ENCODE results near the gene NXPE3. TPM values are rescaled to one million over a fixed set of nuclear protein-coding genes. Genes with fewer than 3 reads are reported as not detected.

NXPE3 gene
- total RNA-seq, 1 donor from 2014 or later, result 12.7 TPM

- H3K27me3 Mint-ChIP-seq (ENCODE audit: low read depth), result no peaks in the 10 kb centered on the region
- no peak overlapping the region for H3K4me3 Mint-ChIP-seq
- H3K27ac Mint-ChIP-seq, result no peak overlapping the region
- TF ChIP-seq, protein P1, sequence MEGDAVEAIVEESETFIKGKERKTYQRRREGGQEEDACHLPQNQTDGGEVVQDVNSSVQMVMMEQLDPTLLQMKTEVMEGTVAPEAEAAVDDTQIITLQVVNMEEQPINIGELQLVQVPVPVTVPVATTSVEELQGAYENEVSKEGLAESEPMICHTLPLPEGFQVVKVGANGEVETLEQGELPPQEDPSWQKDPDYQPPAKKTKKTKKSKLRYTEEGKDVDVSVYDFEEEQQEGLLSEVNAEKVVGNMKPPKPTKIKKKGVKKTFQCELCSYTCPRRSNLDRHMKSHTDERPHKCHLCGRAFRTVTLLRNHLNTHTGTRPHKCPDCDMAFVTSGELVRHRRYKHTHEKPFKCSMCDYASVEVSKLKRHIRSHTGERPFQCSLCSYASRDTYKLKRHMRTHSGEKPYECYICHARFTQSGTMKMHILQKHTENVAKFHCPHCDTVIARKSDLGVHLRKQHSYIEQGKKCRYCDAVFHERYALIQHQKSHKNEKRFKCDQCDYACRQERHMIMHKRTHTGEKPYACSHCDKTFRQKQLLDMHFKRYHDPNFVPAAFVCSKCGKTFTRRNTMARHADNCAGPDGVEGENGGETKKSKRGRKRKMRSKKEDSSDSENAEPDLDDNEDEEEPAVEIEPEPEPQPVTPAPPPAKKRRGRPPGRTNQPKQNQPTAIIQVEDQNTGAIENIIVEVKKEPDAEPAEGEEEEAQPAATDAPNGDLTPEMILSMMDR (IDR thresholded peaks at IDR 0.05; ENCODE audit: unreplicated experiment), result no peak
- no peak for DNase-seq (ENCODE audit: low spot score in 2 of 2, unreplicated experiment in 2 of 2)
- H3K4me1 Mint-ChIP-seq, result peaks cover 22% of the 10 kb centered on the region
- peaks cover 4% of the 10 kb centered on the region for H3K9me3 Mint-ChIP-seq
- peaks cover 11% of the 10 kb centered on the region for H3K36me3 Mint-ChIP-seq
Observed at GRCh38 chr3:101819649-101820206, 40.7 kb downstream of the NXPE3 start.

DNA sequence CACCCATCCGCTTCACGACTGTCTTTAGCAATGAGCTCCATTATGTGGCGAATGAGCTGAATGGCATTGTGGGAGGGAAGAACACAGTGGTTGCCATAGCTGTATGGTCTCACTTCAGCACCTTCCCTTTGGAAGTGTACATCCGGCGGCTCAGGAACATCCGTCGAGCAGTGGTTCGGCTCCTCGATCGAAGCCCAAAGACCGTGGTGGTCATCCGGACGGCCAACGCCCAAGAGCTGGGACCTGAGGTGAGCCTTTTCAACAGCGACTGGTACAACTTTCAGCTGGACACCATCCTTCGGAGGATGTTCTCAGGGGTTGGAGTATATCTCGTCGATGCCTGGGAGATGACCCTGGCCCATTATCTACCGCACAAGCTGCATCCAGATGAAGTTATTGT, 42.5 kb downstream of the NXPE3 start:
- no peak overlapping the region for H3K4me3 Mint-ChIP-seq
- no peaks in the 10 kb centered on the region for H3K27me3 Mint-ChIP-seq (ENCODE audit: low read depth)
- no peak overlapping the region for H3K27ac Mint-ChIP-seq
- TF ChIP-seq, protein P1 (IDR thresholded peaks at IDR 0.05; ENCODE audit: unreplicated experiment), result no peak
- peaks cover 11% of the 10 kb centered on the region for H3K36me3 Mint-ChIP-seq
- peaks cover 15% of the 10 kb centered on the region for H3K4me1 Mint-ChIP-seq
- peaks cover 4% of the 10 kb centered on the region for H3K9me3 Mint-ChIP-seq
- DNase-seq (ENCODE audit: low spot score in 2 of 2, unreplicated experiment in 2 of 2), result no peak

DNA sequence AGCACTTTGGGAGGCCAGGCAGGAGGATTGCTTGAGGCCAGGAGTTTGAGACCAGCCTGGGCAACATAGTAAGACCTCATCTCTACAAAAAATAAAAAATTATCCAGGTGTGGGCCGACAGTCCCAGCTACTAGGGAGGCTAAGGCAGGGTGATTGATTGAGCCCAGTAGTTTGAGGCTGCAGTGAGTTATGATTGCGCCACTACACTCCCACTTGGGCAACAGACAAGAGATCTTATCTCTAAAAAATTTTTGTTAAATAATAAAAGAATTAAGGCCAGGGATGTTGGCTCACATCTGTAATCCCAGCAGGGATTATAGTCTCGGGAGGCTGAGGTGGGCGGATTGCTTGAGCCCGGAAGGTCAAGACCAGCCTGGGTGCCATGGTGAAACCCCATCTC, 44.5 kb downstream of the NXPE3 start:
- Mint-ChIP-seq H3K36me3 (peaks cover 11% of the 10 kb centered on the region), H3K27ac (no peak overlapping the region), H3K4me3 (no peak overlapping the region), H3K27me3 (ENCODE audit: low read depth) (no peaks in the 10 kb centered on the region), H3K9me3 (peaks cover 4% of the 10 kb centered on the region), H3K4me1 (peaks cover 28% of the 10 kb centered on the region)
- DNase-seq (ENCODE audit: low spot score in 2 of 2, unreplicated experiment in 2 of 2), result no peak
- TF ChIP-seq, protein P1 (IDR thresholded peaks at IDR 0.05; ENCODE audit: unreplicated experiment), result no peak

DNA sequence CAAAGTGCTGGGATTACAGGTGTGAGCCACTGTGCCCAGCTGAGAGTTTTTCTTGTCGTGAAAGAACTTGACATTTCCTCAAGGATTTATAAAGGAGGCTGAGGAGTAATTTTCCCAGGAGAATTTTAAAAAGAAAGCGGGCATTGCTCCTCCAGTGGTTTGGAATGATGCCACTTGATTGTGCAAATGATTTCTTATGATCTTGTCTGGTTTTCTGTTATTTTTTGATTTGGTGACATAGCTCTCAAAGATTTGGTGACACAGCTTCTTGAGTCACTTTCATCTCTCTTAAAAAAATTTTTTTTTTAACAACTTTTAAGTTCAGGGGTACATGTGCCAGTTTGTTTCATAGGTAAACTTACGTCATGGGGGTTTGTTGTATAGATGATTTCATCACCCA, 45.7 kb downstream of the NXPE3 start:
- Mint-ChIP-seq H3K4me3 (no peak overlapping the region), H3K4me1 (peaks cover 40% of the 10 kb centered on the region), H3K9me3 (peaks cover 4% of the 10 kb centered on the region), H3K36me3 (peaks cover 11% of the 10 kb centered on the region), H3K27ac (no peak overlapping the region), H3K27me3 (ENCODE audit: low read depth) (no peaks in the 10 kb centered on the region)
- TF ChIP-seq, protein P1 (IDR thresholded peaks at IDR 0.05; ENCODE audit: unreplicated experiment), result no peak
- no peak for DNase-seq (ENCODE audit: low spot score in 2 of 2, unreplicated experiment in 2 of 2)

GRCh38 chr3:101825904-101826445, 47.0 kb downstream of the NXPE3 start:
- peaks cover 5% of the 10 kb centered on the region for H3K36me3 Mint-ChIP-seq
- H3K27me3 Mint-ChIP-seq (ENCODE audit: low read depth), result no peaks in the 10 kb centered on the region
- peaks cover 47% of the 10 kb centered on the region for H3K4me1 Mint-ChIP-seq
- no peaks in the 10 kb centered on the region for H3K9me3 Mint-ChIP-seq
- H3K27ac Mint-ChIP-seq, result peak overlapping the region; percentile 98
- TF ChIP-seq, protein P1 (IDR thresholded peaks at IDR 0.05; ENCODE audit: unreplicated experiment), result no peak
- H3K4me3 Mint-ChIP-seq, result peak overlapping the region; percentile 51
- DNase-seq (ENCODE audit: low spot score in 2 of 2, unreplicated experiment in 2 of 2), result no peak

All from mesothelial cell of epicardium (in vitro differentiated cells).